Measurements from ENCODE around the gene FLOT2.

- TF ChIP-seq POLR2A (IDR thresholded peaks at IDR 0.05; ENCODE audit: low read depth, low read length): no peak
- TF ChIP-seq POLR2AphosphoS5 (IDR thresholded peaks at IDR 0.05; ENCODE audit: low read depth, low read length): no peak
- TF ChIP-seq TAF1 (IDR thresholded peaks at IDR 0.05; ENCODE audit: low read depth, low read length): no peak
- TF ChIP-seq POU2F2 (IDR thresholded peaks at IDR 0.05; ENCODE audit: low read depth, low read length): no peak
- TF ChIP-seq PAX5 (IDR thresholded peaks at IDR 0.05; ENCODE audit: insufficient read depth, low read length, severe bottlenecking): no peak
- no peak for TF ChIP-seq SPI1 (IDR thresholded peaks at IDR 0.05; ENCODE audit: low read depth, low read length)
These were observed 415 bp upstream of the FLOT2 start for GRCh38 chr17:28897769-28898526.

Data from GM12891 (cell line).